ENCODE results near the gene DOCK4. TPM values are rescaled to one million over a fixed set of nuclear protein-coding genes. Genes with fewer than 3 reads are reported as not detected.

The DOCK4 gene
- total and polyA plus RNA-seq, 2 of the 8 experiments (the other 6 are each of a cell fraction or from before 2014, with no cell fraction given) = 5.1 to 23.6 TPM

DNA sequence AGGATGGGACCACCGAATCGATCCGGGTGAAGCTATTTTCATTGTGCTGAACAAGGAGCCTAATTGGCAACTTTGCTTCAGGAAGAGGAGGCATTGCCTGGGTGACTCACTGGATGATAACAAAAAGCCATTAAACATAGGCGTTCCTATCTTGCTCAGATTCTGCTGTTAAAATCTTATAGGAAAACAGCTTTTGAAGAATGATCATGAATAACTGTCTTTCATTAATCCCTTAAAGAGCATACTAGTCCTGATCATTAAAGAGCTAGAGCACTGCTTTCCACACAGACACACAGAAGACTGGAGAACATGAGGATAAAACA is 469.7 kb downstream of the DOCK4 start:
- H3K9me3 ChIP-seq (ENCODE audit: insufficient read depth in 2 of 2, low read depth in 1 of 2, low read length in 1 of 2) = no peaks in the 10 kb centered on the region

More for the DNA sequence above, 469.7 kb downstream of the DOCK4 start:
- Histone ChIP-seq H3K79me2 (ENCODE audit: control insufficient read depth in 1 of 2, insufficient read depth in 2 of 2, low read length in 2 of 2) (no peaks in the 10 kb centered on the region), H4K8ac (ENCODE audit: extremely low read depth, insufficient read depth, low read length) (no peak overlapping the region), H2BK20ac (ENCODE audit: low read length) (no peak overlapping the region), H3K36me3 (ENCODE audit: control insufficient read depth in 2 of 4, insufficient read depth in 4 of 4, low read length in 3 of 4) (no peaks in the 10 kb centered on the region), H3K23ac (ENCODE audit: insufficient read length) (no peak overlapping the region), H3K18ac (ENCODE audit: extremely low read depth, low read length) (no peak overlapping the region), H2BK5ac (ENCODE audit: low read depth, low read length) (no peak overlapping the region), H3K79me1 (ENCODE audit: low read depth, low read length) (no peaks in the 10 kb centered on the region), H3K23me2 (ENCODE audit: low read depth, low read length) (no peaks in the 10 kb centered on the region), H4K20me1 (replicated peaks in 1 of 2; ENCODE audit: control insufficient read depth in 1 of 2, insufficient read depth in 2 of 2, low read length in 2 of 2) (no peaks in the 10 kb centered on the region), H2BK15ac (ENCODE audit: low read length) (no peak overlapping the region), H3K56ac (replicated peaks; ENCODE audit: insufficient read length, low read depth, low read length) (no peak overlapping the region), H3K27me3 (replicated peaks in 1 of 4; ENCODE audit: control insufficient read depth in 3 of 4, extremely low read depth in 1 of 4, insufficient read depth in 3 of 4, low read length in 3 of 4) (no peaks in the 10 kb centered on the region), H3K9ac (replicated peaks in 1 of 4; ENCODE audit: extremely low read depth in 1 of 4, low read depth in 3 of 4, low read length in 3 of 4) (no peak overlapping the region), H3K27ac (ENCODE audit: low read depth, low read length) (no peak overlapping the region), H3K4me2 (ENCODE audit: insufficient read depth in 1 of 2, low read depth in 2 of 2, low read length in 2 of 2) (no peak overlapping the region), H2BK12ac (ENCODE audit: low read depth, low read length) (no peak overlapping the region), H4K5ac (ENCODE audit: insufficient read length, low read depth, low read length) (no peak overlapping the region), H2BK120ac (replicated peaks; ENCODE audit: low read depth, low read length) (no peak overlapping the region), H2AFZ (ENCODE audit: low read length) (no peak overlapping the region), H3K14ac (ENCODE audit: insufficient read length) (no peak overlapping the region), H2AK5ac (ENCODE audit: low read depth, low read length) (no peak overlapping the region), H4K91ac (replicated peaks; ENCODE audit: insufficient read length, low read length) (no peak overlapping the region), H3K4me1 (replicated peaks in 1 of 4; ENCODE audit: control insufficient read depth in 3 of 4, insufficient read depth in 4 of 4, low read length in 3 of 4) (no peaks in the 10 kb centered on the region), H3K4me3 (ENCODE audit: extremely low read depth in 1 of 4, insufficient read depth in 2 of 4, low read depth in 3 of 4, low read length in 4 of 4) (no peak overlapping the region), H3K4ac (replicated peaks; ENCODE audit: insufficient read length, low read depth, low read length) (no peak overlapping the region)
- TF ChIP-seq KDM5A (IDR thresholded peaks at IDR 0.05; ENCODE audit: low read length) (no peak), CBX5 (IDR thresholded peaks at IDR 0.05; ENCODE audit: low read depth, low read length) (no peak), YY1 (IDR thresholded peaks at IDR 0.05; ENCODE audit: low read depth, low read length) (no peak), CEBPB (IDR thresholded peaks at IDR 0.05; ENCODE audit: low read depth, low read length) (no peak), SUZ12 (IDR thresholded peaks at IDR 0.05; ENCODE audit: low read length) (no peak), RXRA (IDR thresholded peaks at IDR 0.05; ENCODE audit: insufficient read depth, low read depth, low read length) (no peak), ASH2L (IDR thresholded peaks at IDR 0.05; ENCODE audit: low read length) (no peak), KDM4A (IDR thresholded peaks at IDR 0.05; ENCODE audit: low read depth, low read length, severe bottlenecking) (no peak), TBP (IDR thresholded peaks at IDR 0.05; ENCODE audit: low read depth, low read length) (no peak), BCL11A (IDR thresholded peaks at IDR 0.05; ENCODE audit: low read depth in 2 of 2, low read length in 2 of 2) (no peak), POU5F1 (IDR thresholded peaks at IDR 0.05; ENCODE audit: low read depth, low read length) (no peak), TAF1 (IDR thresholded peaks at IDR 0.05; ENCODE audit: low read depth, low read length) (no peak)
- TF ChIP-seq, protein P1, sequence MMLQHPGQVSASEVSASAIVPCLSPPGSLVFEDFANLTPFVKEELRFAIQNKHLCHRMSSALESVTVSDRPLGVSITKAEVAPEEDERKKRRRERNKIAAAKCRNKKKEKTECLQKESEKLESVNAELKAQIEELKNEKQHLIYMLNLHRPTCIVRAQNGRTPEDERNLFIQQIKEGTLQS (IDR thresholded peaks at IDR 0.05; ENCODE audit: insufficient read depth, low read depth, low read length) = no peak
- POLR2A ChIA-PET (ENCODE audit: partially characterized antibody) = interaction anchor here (0.5 kb wide), 1 partner anchor 15 kb away, joined by 5 read pairs; no protein-coding TSS in a partner anchor
- FAIRE-seq (no peak), DNase-seq (ENCODE audit: low read depth in 1 of 2, low spot score in 2 of 2) (no peak)
- 68% methylated on average over 4 of the region's 4 CpGs; no CpG with 5 or more reads in 1 of the 2 experiments for WGBS, 2 experiments (ENCODE audit: extremely low coverage in 1 of 2, insufficient coverage in 1 of 2, insufficient read length in 1 of 2, insufficient replicate concordance in 2 of 2, low coverage in 1 of 2, low lambda C conversion rate in 2 of 2, missing lambda C conversion rate in 1 of 2)
- CTCF ChIA-PET (ENCODE audit: partially characterized antibody) = interaction anchor here (0.6 to 1.5 kb wide), 18 partner anchors 10 to 1535 kb away, joined by 3 to 7 read pairs (median 4); no protein-coding TSS in a partner anchor

Measured in H1 (cell line).